ENCODE measurements around the gene LRMDA. TPM values are rescaled to one million over a fixed set of nuclear protein-coding genes. Genes with fewer than 3 reads are reported as not detected.

Gene LRMDA
- total and polyA plus RNA-seq, 2 of the 13 experiments (the other 11 are each of a cell fraction or from before 2014, with no cell fraction given), result 13.4 to 22.0 TPM

DNA sequence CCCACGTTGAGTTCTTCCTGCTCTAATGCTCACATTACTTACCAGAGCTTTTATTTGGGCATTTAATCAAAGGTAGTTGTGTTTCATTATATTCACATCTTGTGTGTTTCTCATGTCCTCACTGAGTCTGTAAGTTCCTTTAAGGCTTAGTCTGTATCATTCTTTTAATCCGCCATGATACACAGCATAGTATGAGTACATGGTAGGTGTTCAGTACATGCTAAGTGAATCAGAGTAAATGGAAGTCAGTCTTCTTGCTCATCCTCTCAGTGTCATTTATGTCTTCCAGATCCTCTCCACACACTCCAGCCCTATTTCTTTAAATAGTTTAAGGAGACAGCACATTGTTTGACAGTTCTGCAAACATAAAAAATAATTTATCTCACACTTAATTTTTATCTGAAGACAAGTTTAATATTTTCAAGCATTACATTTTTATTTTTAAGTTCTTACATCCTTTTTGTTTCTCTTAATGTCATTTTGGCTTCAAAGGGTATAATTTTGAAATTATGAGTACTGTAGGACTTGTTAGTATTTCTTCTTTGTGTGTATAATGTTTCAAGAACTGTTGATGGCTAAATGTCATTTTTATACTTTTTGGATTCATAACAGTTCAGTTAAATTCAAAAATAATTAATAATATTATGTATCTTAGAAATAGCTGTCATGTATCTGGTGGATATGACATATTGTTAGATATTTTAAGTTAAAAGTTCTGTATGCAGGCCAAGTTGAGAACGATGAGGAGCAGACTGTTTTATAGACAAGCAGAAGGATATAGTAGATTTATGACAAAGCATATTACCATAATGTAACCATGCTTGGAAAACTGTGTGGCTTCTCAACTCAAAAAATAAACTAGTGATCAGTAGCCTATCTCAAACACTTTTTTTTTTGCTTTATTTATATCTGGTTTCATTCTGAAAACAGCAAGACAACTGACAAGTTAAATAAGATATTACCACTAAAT, 342.7 kb downstream of the LRMDA start:
- Histone ChIP-seq H3K27ac (ENCODE audit: extremely low read length, insufficient read depth, low read length) (peak overlapping the region; percentile 96), H3K27me3 (ENCODE audit: control insufficient read depth in 1 of 2, insufficient read depth in 2 of 2, low read length in 2 of 2) (no peaks in the 10 kb centered on the region), H3K4me2 (ENCODE audit: low read depth, low read length) (peak overlapping the region; percentile 52), H4K20me1 (ENCODE audit: insufficient read depth, low read length) (no peaks in the 10 kb centered on the region), H3K4me3 (replicated peaks in 1 of 3; ENCODE audit: insufficient read depth in 1 of 3, low read depth in 2 of 3, low read length in 3 of 3) (peak overlapping the region in 1 of 3 experiments; percentile 27; a peak in 1 of 6 replicates), H3K9me3 (ENCODE audit: low read length) (no peaks in the 10 kb centered on the region), H3K79me2 (ENCODE audit: insufficient read depth, low read length) (peaks cover 2% of the 10 kb centered on the region), H3K9ac (ENCODE audit: insufficient read depth, low read depth, low read length) (peak overlapping the region; percentile 63), H3K4me1 (ENCODE audit: insufficient read depth, low read length) (peaks cover 86% of the 10 kb centered on the region), H2AFZ (ENCODE audit: low read length) (no peak overlapping the region), H3K36me3 (replicated peaks in 1 of 2; ENCODE audit: control insufficient read depth in 1 of 2, insufficient read depth in 2 of 2, low read length in 2 of 2) (no peaks in the 10 kb centered on the region)
- ATAC-seq (no peak), DNase-seq (ENCODE audit: low spot score) (no peak), FAIRE-seq (no peak)
- WGBS (ENCODE audit: low lambda C conversion rate), result 67% methylated on average over 3 of the region's 3 CpGs
- BruUV-seq (replicated peaks), result TSS peak; percentile 58
- ChIA-PET POLR2A (interaction anchor here (0.9 to 5.5 kb wide), 20 partner anchors 10 to 373 kb away, joined by 3 to 111 read pairs (median 9); partner anchors contain the start of genes LRMDA and ZNF503), CTCF (ENCODE audit: low intra/inter-chr PET ratio, low total read pairs) (no interaction called here)
- intact Hi-C loops (cut with micrococcal nuclease; ENCODE audit: unreplicated experiment), result no loop called here
- in situ Hi-C loops (cut with HindIII; ENCODE audit: extremely low pct_ligation_motif_present, low pct_unique_long_range_greater_than_20kb), result loop anchor here (5.0 to 10.0 kb wide), 2 partner anchors 261 to 372 kb away; partner anchors contain the start of gene ZNF503
- TF ChIP-seq ZFP82 (CRISPR knock-in tag; IDR thresholded peaks at IDR 0.05; ENCODE audit: borderline replicate concordance), result no peak
- no peak for TF ChIP-seq MLLT10 (CRISPR knock-in tag; IDR thresholded peaks at IDR 0.05)
- TF ChIP-seq SMAD3 (CRISPR knock-in tag; IDR thresholded peaks at IDR 0.05), result no peak
- TF ChIP-seq, protein P1, sequence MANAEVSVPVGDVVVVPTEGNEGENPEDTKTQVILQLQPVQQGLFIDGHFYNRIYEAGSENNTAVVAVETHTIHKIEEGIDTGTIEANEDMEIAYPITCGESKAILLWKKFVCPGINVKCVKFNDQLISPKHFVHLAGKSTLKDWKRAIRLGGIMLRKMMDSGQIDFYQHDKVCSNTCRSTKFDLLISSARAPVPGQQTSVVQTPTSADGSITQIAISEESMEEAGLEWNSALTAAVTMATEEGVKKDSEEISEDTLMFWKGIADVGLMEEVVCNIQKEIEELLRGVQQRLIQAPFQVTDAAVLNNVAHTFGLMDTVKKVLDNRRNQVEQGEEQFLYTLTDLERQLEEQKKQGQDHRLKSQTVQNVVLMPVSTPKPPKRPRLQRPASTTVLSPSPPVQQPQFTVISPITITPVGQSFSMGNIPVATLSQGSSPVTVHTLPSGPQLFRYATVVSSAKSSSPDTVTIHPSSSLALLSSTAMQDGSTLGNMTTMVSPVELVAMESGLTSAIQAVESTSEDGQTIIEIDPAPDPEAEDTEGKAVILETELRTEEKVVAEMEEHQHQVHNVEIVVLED (CRISPR knock-in tag; IDR thresholded peaks at IDR 0.05; ENCODE audit: borderline replicate concordance), result 0 out of 2 replicates have a peak, but pooled peaks have one; percentile 20
- no peak for TF ChIP-seq RAD21 (CRISPR knock-in tag; IDR thresholded peaks at IDR 0.05)
- TF ChIP-seq, protein P2, sequence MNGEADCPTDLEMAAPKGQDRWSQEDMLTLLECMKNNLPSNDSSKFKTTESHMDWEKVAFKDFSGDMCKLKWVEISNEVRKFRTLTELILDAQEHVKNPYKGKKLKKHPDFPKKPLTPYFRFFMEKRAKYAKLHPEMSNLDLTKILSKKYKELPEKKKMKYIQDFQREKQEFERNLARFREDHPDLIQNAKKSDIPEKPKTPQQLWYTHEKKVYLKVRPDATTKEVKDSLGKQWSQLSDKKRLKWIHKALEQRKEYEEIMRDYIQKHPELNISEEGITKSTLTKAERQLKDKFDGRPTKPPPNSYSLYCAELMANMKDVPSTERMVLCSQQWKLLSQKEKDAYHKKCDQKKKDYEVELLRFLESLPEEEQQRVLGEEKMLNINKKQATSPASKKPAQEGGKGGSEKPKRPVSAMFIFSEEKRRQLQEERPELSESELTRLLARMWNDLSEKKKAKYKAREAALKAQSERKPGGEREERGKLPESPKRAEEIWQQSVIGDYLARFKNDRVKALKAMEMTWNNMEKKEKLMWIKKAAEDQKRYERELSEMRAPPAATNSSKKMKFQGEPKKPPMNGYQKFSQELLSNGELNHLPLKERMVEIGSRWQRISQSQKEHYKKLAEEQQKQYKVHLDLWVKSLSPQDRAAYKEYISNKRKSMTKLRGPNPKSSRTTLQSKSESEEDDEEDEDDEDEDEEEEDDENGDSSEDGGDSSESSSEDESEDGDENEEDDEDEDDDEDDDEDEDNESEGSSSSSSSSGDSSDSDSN (CRISPR knock-in tag; IDR thresholded peaks at IDR 0.05), result no peak
- no peak for TF ChIP-seq SMAD1 (CRISPR knock-in tag; IDR thresholded peaks at IDR 0.05; ENCODE audit: borderline replicate concordance, low read depth)
- TF ChIP-seq ZNF792 (CRISPR knock-in tag; IDR thresholded peaks at IDR 0.05), result peak; percentile 13; the same call in 1 of the 2 replicates
- TF ChIP-seq ZMYM2 (CRISPR knock-in tag; IDR thresholded peaks at IDR 0.05), result 0 out of 2 replicates have a peak, but pooled peaks have one; percentile 3
- no peak for TF ChIP-seq ZNF572 (CRISPR knock-in tag; IDR thresholded peaks at IDR 0.05)
- no peak for TF ChIP-seq ZNF768 (CRISPR knock-in tag; IDR thresholded peaks at IDR 0.05)
- no peak for TF ChIP-seq KLF11 (CRISPR knock-in tag; IDR thresholded peaks at IDR 0.05)
- no peak for TF ChIP-seq ZBTB42 (CRISPR knock-in tag; IDR thresholded peaks at IDR 0.05)
- no peak for TF ChIP-seq PCBP1 (IDR thresholded peaks at IDR 0.05; ENCODE audit: borderline replicate concordance, low read depth, low read length)
- TF ChIP-seq, protein P3, sequence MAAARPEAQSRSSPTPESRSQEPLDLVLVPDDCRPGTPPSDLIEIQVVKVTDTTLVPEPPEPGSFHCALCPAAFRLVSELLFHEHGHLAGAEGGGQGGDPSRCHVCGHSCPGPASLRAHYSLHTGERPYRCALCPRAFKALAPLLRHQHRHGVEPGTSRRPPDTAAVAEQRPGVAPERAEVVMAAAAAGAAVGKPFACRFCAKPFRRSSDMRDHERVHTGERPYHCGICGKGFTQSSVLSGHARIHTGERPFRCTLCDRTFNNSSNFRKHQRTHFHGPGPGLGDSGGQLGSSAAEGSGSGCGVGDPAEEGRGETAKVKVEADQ (CRISPR knock-in tag; IDR thresholded peaks at IDR 0.05; ENCODE audit: borderline replicate concordance), result no peak
- TF ChIP-seq POGZ (CRISPR knock-in tag; IDR thresholded peaks at IDR 0.05), result 0 out of 2 replicates have a peak, but pooled peaks have one; percentile 6
- no peak for TF ChIP-seq RXRA (CRISPR knock-in tag; IDR thresholded peaks at IDR 0.05)
- TF ChIP-seq ADNP (CRISPR knock-in tag; IDR thresholded peaks at IDR 0.05), result no peak

All from HepG2 (cell line).